Measurements from ENCODE around the gene ATXN1.

GRCh38 chr6:16437984-16438383 is 323.3 kb downstream of the ATXN1 start:
- TF ChIP-seq MXD4 (CRISPR knock-in tag; IDR thresholded peaks at IDR 0.05; ENCODE audit: borderline replicate concordance) (no peak), CTCF (IDR thresholded peaks at IDR 0.05) (no peak), NR2C2 (CRISPR knock-in tag; IDR thresholded peaks at IDR 0.05) (no peak), MAX (CRISPR knock-in tag; IDR thresholded peaks at IDR 0.05) (no peak), ZNF671 (CRISPR knock-in tag; IDR thresholded peaks at IDR 0.05) (no peak)
- TF ChIP-seq, protein P1, sequence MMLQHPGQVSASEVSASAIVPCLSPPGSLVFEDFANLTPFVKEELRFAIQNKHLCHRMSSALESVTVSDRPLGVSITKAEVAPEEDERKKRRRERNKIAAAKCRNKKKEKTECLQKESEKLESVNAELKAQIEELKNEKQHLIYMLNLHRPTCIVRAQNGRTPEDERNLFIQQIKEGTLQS (CRISPR knock-in tag; conservative IDR thresholded peaks at IDR 0.05) = no peak

All from WTC11 (cell line).